Cardiac septum (tissue), 1 donor: ENCODE results near the gene SLC46A2. TPM values are rescaled to one million over a fixed set of nuclear protein-coding genes. Genes with fewer than 3 reads are reported as not detected.

Experiments
- DNase-seq: peaks from one replicate; pipeline ENCODE4 v3.0.0-alpha.2; 2020; ENCODE audit warnings: low spot score
- intact Hi-C: fragments of 100-400 bp; cut with DNase I; formaldehyde crosslinking; loops from one replicate; pipeline ENCODE4 v1.14.0; 2022
- total RNA-seq: library from RNA; stranded (reverse); fragmentation: NEBNext Ultra II Directional; extraction: Animal tissue kit (Norgen Biotek cat#: 25700); gene quantifications from one replicate; pipeline ENCODE4 v1.2.1, GENCODE V29; 2021
- donor health status: DM: no; HTN: no; CAD: no.

Gene SLC46A2
- total RNA-seq, 1 donor from 2014 or later: 0.16 TPM

GRCh38 chr9:112839331-112839730 lies 51.3 kb downstream of the SLC46A2 start:
- no peak for DNase-seq

GRCh38 chr9:112838342-112838741 lies 52.3 kb downstream of the SLC46A2 start:
- intact Hi-C loops: no loop called here

More at GRCh38 chr9:112839331-112839730, 51.3 kb downstream of the SLC46A2 start:
- intact Hi-C loops: no loop called here

GRCh38 chr9:112836394-112836793 lies 54.3 kb downstream of the SLC46A2 start:
- no peak for DNase-seq
- intact Hi-C loops: no loop called here

More at GRCh38 chr9:112838342-112838741, 52.3 kb downstream of the SLC46A2 start:
- DNase-seq: no peak

- intact Hi-C loops: no loop called here
- no peak for DNase-seq
Observed at GRCh38 chr9:112833081-112833480, 57.6 kb downstream of the SLC46A2 start.

- no peak for DNase-seq
- intact Hi-C loops: no loop called here
Observed at GRCh38 chr9:112831969-112832368, 58.7 kb downstream of the SLC46A2 start.

- DNase-seq: no peak
- intact Hi-C loops: no loop called here
Observed at GRCh38 chr9:112831281-112831851, 59.3 kb downstream of the SLC46A2 start.

Other genes starting within 250 kb of the SLC46A2 start
- 15.1 TPM for gene INIP, start 172.8 kb downstream of the SLC46A2 start, total RNA-seq
- 4.5 TPM for gene SNX30, start 140.1 kb downstream of the SLC46A2 start, total RNA-seq
- 2.4 TPM for gene ZNF883, start 121.3 kb upstream of the SLC46A2 start, total RNA-seq
- gene ZFP37, start 165.8 kb upstream of the SLC46A2 start, total RNA-seq: 2.0 TPM